IPS-18c (cell line): ENCODE results near the gene CUL1.

Experiments used
- H3K4me3 ChIP-seq: 2 replicates; pipeline ENCODE4 v1.7.0; 2013; ENCODE audit warnings: low read depth, mild to moderate bottlenecking, low read length, moderate library complexity; ENCODE audit not compliant: insufficient read depth
- H3K9me3 ChIP-seq: one replicate; pipeline ENCODE4 v1.6.1; 2013; ENCODE audit warnings: mild to moderate bottlenecking, low read length, moderate library complexity; ENCODE audit not compliant: control insufficient read depth, insufficient read depth

The CUL1 gene

GRCh38 chr7:148772297-148773089 lies 73.8 kb downstream of the CUL1 start:
- no peak overlapping the region for H3K4me3 ChIP-seq

GRCh38 chr7:148773334-148773733 lies 74.6 kb downstream of the CUL1 start:
- no peaks in the 10 kb centered on the region for H3K9me3 ChIP-seq
- H3K4me3 ChIP-seq, result no peak overlapping the region

More at GRCh38 chr7:148772297-148773089, 73.8 kb downstream of the CUL1 start:
- no peaks in the 10 kb centered on the region for H3K9me3 ChIP-seq

DNA sequence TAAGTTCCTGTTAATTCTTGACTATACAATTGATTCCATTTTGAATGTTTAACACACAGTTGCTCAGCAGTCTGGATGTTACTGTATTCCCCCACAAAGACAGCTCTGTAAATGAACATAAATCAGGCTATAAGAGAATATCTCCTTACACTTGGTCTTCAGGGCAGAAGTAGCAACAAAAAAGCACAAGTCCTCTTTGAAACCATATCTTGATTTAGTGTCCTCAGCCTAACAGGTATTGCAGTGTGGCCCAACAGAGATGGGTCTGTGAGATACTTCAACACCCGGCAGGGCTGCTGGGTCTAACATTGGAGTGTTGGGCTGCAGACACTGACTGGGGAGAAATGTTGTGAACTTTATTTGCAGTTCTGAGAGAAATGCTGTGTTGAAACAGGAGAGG lies 75.8 kb downstream of the CUL1 start:
- no peaks in the 10 kb centered on the region for H3K9me3 ChIP-seq
- no peak overlapping the region for H3K4me3 ChIP-seq

- Histone ChIP-seq H3K4me3 (no peak overlapping the region), H3K9me3 (no peaks in the 10 kb centered on the region)
Observed at GRCh38 chr7:148782757-148783456, 84.2 kb downstream of the CUL1 start.

GRCh38 chr7:148783801-148784527 lies 85.3 kb downstream of the CUL1 start:
- no peaks in the 10 kb centered on the region for H3K9me3 ChIP-seq
- no peak overlapping the region for H3K4me3 ChIP-seq

GRCh38 chr7:148787571-148788295 lies 89.0 kb downstream of the CUL1 start:
- Histone ChIP-seq H3K4me3 (no peak overlapping the region), H3K9me3 (peaks cover 3% of the 10 kb centered on the region)

DNA sequence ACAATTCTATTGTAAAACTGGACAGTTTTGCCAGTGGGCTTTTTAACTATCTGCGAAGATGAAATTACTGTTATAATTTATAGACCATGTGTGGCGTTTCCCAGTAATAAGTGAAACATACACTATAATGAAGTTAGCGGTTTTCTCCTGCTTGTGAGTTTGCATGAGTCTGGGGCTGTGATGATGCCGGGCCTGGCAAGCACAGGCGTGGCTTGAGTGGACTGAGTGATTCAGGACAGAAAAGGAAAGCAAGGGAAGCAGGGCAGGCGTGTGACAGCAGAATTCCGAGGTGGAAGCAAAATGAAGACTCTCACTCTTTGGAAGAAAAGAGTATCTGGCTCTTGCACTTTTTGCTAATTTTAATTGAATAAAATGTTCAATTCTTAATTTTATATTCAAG lies 90.5 kb downstream of the CUL1 start:
- Histone ChIP-seq H3K9me3 (peaks cover 3% of the 10 kb centered on the region), H3K4me3 (no peak overlapping the region)

DNA sequence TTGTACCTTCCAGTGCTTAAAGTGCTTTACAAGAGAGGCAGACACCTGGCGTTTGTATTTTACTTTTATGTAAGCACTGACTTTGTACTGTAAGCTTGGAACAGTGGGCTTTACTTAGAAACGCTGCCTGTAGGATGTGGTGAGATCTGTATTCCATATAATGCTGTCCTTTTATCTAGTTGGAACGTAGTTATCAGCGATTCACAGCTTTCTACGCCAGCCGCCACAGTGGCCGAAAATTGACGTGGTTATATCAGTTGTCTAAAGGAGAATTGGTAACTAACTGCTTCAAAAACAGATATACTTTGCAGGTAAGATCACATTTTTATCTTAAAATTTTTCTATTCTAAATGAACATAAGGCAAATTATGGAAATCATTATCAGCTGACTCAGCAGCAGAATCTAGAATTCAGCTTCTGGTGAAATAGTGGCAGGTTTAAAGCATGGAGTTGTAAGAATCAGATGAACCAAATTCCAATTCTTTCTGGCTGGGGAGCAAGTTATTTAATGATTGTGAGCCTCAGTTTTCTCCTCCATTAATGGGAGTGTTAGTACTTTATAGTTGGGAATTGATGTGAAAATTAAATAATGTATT lies 91.5 kb downstream of the CUL1 start:
- no peak overlapping the region for H3K4me3 ChIP-seq

DNA sequence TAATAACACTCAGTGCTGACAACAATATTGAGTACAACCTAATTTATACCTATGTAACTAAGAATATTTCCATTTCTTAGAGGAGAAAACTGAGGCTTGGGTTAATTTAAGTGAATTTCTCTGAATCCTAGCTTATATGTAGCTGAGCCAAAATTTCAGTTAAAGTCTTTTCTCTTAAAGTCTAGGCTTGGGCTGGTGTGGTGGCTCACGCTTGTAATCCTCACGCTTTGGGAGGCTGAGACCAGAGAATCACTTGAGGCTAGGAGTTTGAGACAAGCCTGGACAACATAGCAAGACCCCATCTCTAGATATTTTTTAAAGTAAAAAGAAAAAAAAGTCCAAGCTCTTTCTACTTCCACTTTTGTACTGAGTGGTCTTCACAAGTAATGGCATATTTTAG lies 92.1 kb downstream of the CUL1 start:
- no peak overlapping the region for H3K4me3 ChIP-seq
- peaks cover 3% of the 10 kb centered on the region for H3K9me3 ChIP-seq

More for the DNA sequence above, 91.5 kb downstream of the CUL1 start:
- H3K9me3 ChIP-seq, result peaks cover 3% of the 10 kb centered on the region

- Histone ChIP-seq H3K9me3 (peaks cover 3% of the 10 kb centered on the region), H3K4me3 (no peak overlapping the region)
Observed at GRCh38 chr7:148791546-148791945, 92.8 kb downstream of the CUL1 start.

- Histone ChIP-seq H3K4me3 (no peak overlapping the region), H3K9me3 (peaks cover 3% of the 10 kb centered on the region)
Observed at GRCh38 chr7:148793590-148793989, 94.9 kb downstream of the CUL1 start.

DNA sequence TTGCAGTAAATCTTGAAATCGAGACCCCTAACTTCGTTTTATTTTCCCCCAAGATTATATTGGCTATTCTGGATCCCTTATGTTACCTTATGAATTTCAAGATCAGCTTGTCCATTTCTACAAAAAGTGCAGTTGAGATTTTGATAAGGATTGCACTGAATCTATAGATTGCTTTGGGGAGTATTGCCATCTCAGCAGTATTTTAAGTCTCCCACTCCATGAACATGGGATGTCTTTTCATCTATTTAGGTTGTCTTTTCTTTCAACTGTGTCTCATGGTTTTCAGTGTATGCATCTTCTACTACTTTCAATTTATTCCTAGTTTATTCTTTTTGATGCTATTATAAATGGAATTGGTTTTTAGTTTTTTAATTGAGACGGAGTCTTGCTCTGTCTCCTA lies 95.8 kb downstream of the CUL1 start:
- peaks cover 3% of the 10 kb centered on the region for H3K9me3 ChIP-seq
- no peak overlapping the region for H3K4me3 ChIP-seq

DNA sequence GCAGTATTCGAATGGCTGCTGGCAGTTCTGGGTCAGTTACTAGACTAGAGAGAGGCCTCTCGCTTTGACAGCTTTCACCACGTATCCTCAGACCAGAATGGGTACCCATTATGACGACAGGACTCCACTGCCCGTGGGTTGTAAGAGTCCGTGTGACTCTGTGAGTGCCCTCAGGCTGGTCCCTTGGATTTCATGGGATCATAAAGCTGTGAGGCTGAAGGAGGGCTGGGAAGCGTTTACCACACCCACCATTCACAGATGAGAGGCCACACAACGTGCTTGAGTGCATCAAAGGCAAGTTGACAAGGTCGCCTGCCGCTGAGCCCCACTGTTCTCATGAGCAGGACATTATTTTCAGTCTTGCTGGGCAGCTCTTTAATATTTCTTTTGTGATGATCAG lies 98.1 kb downstream of the CUL1 start:
- peaks cover 3% of the 10 kb centered on the region for H3K9me3 ChIP-seq
- no peak overlapping the region for H3K4me3 ChIP-seq

DNA sequence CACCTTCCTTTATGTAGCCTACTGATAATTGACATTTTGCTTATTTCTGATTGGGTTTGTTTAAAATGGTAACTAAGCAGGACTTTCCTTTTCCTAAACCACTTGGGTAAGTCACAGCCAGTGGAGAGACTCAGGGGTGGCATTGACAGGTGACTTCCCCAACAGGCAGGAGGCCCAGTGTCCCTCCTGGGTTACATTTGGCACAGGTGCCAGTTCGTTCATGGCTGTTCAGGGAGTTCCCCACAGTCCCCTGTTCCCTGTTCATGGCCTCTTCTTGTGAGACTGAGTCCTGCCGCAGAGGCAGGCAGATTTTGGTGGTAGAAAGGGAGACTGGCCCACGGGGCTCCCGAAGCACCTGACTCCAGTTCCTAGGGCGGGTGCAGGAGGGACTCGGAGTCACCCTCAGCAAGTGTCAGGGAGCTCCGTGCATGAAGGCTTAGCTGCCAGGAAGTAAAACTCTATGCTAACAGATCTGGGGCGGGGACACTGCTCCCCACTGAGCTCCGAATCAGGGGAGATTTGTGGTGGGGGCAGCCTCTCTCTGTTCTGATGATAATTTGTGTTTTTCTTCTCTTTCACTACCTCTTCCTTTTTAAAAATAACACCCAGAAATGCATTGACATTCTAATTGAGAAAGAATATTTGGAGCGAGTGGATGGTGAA lies 101.3 kb downstream of the CUL1 start:
- H3K4me3 ChIP-seq, result no peak overlapping the region; the same call in 1 of the 2 replicates
- no peaks in the 10 kb centered on the region for H3K9me3 ChIP-seq

- Histone ChIP-seq H3K4me3 (no peak overlapping the region), H3K9me3 (no peaks in the 10 kb centered on the region)
Observed at GRCh38 chr7:148800677-148801076, 102.0 kb downstream of the CUL1 start.

- Histone ChIP-seq H3K9me3 (no peaks in the 10 kb centered on the region), H3K4me3 (no peak overlapping the region)
Observed at GRCh38 chr7:148802101-148802493, 103.4 kb downstream of the CUL1 start.
